Activated CD8-positive, alpha-beta memory T cell treated with anti-CD3 and anti-CD28 coated beads, Interleukin-2, amount 50 U/mL, for 24 hours (primary cell): ENCODE data around the gene ATP5F1D.

ENCODE experiments used
- DNase-seq: peaks from one replicate; pipeline ENCODE4 v3.0.0-alpha.2; 2020; ENCODE audit errors: extremely low read depth

The ATP5F1D gene

GRCh38 chr19:1258163-1258492 is 16.6 kb downstream of the ATP5F1D start:
- DNase-seq, result no peak

GRCh38 chr19:1258707-1259205 is 17.2 kb downstream of the ATP5F1D start:
- DNase-seq, result no peak

- DNase-seq, result no peak
Measured at GRCh38 chr19:1259206-1259875, 17.8 kb downstream of the ATP5F1D start.

- no peak for DNase-seq
Measured at GRCh38 chr19:1259876-1260748, 18.6 kb downstream of the ATP5F1D start.

- peak; percentile 85 for DNase-seq
Measured at GRCh38 chr19:1260749-1261537, 19.4 kb downstream of the ATP5F1D start.

- DNase-seq, result no peak
Measured at GRCh38 chr19:1261538-1261797, 19.9 kb downstream of the ATP5F1D start.

- DNase-seq, result no peak
Measured at GRCh38 chr19:1261798-1262622, 20.5 kb downstream of the ATP5F1D start.

GRCh38 chr19:1262623-1263123 is 21.1 kb downstream of the ATP5F1D start:
- DNase-seq, result no peak

GRCh38 chr19:1263188-1263587 is 21.6 kb downstream of the ATP5F1D start:
- DNase-seq, result no peak

- no peak for DNase-seq
Measured at GRCh38 chr19:1264801-1265614, 23.5 kb downstream of the ATP5F1D start.

- DNase-seq, result no peak
Measured at GRCh38 chr19:1265615-1266128, 24.1 kb downstream of the ATP5F1D start.

- no peak for DNase-seq
Measured at GRCh38 chr19:1266129-1266915, 24.8 kb downstream of the ATP5F1D start.

GRCh38 chr19:1266916-1267476 is 25.4 kb downstream of the ATP5F1D start:
- DNase-seq, result no peak

GRCh38 chr19:1267477-1268225 is 26.1 kb downstream of the ATP5F1D start:
- DNase-seq, result no peak

GRCh38 chr19:1268226-1269064 is 26.9 kb downstream of the ATP5F1D start:
- DNase-seq, result no peak

GRCh38 chr19:1269065-1269477 is 27.5 kb downstream of the ATP5F1D start, which contains the start of gene CIRBP:
CIRBP (plus strand) TSS chr19:1269332; CDS start chr19:1270934, 1,602 bp downstream.
- DNase-seq, result peak; percentile 98

GRCh38 chr19:1269478-1270212 is 28.1 kb downstream of the ATP5F1D start:
- no peak for DNase-seq
